Activated CD8-positive, alpha-beta T cell treated with anti-CD3 and anti-CD28 coated beads, Interleukin-2, amount 10 ng/mL, durations not matched to agents 7 days and 5 days (primary cell): ENCODE measurements around the gene AKAP3. TPM values are rescaled to one million over a fixed set of nuclear protein-coding genes. Genes with fewer than 3 reads are reported as not detected.

Experiments
- ATAC-seq: fragments of 150-1000 bp; cut with Tn5 transposase; one replicate; pipeline ENCODE4 v1.10.0; 2021; ENCODE audit warnings: moderate library complexity
- CTCF ChIA-PET: fragments of 350-600 bp; sonication (Branson Sonifier 250); formaldehyde crosslinking; loops from one replicate; lab custom pipeline; 2021; ENCODE audit warnings: antibody characterized with exemption; lab: Charles Lee
- POLR2A ChIA-PET: fragments of 350-600 bp; sonication (Branson Sonifier 250); formaldehyde crosslinking; loops from one replicate; lab custom pipeline; 2021; ENCODE audit warnings: antibody characterized with exemption; lab: Charles Lee
- DNase-seq: peaks from one replicate; pipeline ENCODE4 v3.0.0-alpha.2; 2020
- H3K27ac Mint-ChIP-seq: one replicate; pipeline ENCODE4 v1.8.0; 2021; ENCODE audit warnings: mild to moderate bottlenecking, mixed read lengths
- H3K27me3 Mint-ChIP-seq: one replicate; pipeline ENCODE4 v1.8.0; 2021; ENCODE audit warnings: low read depth, mixed read lengths
- H3K36me3 Mint-ChIP-seq: one replicate; pipeline ENCODE4 v1.8.0; 2021; ENCODE audit warnings: low read depth, mixed read lengths
- H3K4me1 Mint-ChIP-seq: one replicate; pipeline ENCODE4 v1.8.0; 2021; ENCODE audit warnings: low read depth, mixed read lengths
- H3K4me3 Mint-ChIP-seq: one replicate; pipeline ENCODE4 v1.8.0; 2021; ENCODE audit warnings: mild to moderate bottlenecking, mixed read lengths
- H3K9me3 Mint-ChIP-seq: one replicate; pipeline ENCODE4 v1.8.0; 2022; ENCODE audit warnings: mixed read lengths; ENCODE audit not compliant: insufficient read depth
- total RNA-seq, 2 experiments: library from RNA; stranded (reverse); gene quantifications; one replicate each; pipeline ENCODE4 v1.2.3, GENCODE V29; 2021

AKAP3 gene
- total RNA-seq, 2 experiments from 2014 or later, result 2.6 to 2.8 TPM

DNA sequence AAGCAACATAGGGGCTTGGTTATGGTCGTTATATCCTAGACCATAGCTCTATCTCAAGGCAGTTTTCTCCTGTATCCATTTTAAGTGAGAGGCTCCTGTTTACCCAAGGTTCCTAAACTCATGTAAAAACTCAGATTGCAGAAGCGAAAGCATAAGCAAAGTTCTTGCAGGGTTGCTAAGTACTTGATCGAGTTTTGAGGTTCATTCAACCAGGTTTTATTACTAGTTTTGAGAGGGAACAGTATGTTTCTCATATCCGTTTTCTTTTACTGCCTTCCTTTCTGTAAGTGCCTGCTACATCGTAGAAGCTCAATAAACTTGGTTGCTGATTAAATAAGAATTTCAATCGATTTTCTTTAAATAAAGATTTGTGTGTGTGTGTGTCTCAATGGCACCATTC is 5.1 kb downstream of the AKAP3 start:
- Mint-ChIP-seq H3K9me3 (no peaks in the 10 kb centered on the region), H3K4me3 (no peak overlapping the region), H3K36me3 (no peaks in the 10 kb centered on the region), H3K27ac (no peak overlapping the region), H3K4me1 (peaks cover 8% of the 10 kb centered on the region), H3K27me3 (peaks cover 1% of the 10 kb centered on the region)
- DNase-seq (no peak), ATAC-seq (no peak)
- ChIA-PET POLR2A (no interaction called here), CTCF (interaction anchor here (0.8 to 1.4 kb wide), 2 partner anchors 38 to 39 kb away, joined by 3 to 5 read pairs; no protein-coding TSS in a partner anchor)

DNA sequence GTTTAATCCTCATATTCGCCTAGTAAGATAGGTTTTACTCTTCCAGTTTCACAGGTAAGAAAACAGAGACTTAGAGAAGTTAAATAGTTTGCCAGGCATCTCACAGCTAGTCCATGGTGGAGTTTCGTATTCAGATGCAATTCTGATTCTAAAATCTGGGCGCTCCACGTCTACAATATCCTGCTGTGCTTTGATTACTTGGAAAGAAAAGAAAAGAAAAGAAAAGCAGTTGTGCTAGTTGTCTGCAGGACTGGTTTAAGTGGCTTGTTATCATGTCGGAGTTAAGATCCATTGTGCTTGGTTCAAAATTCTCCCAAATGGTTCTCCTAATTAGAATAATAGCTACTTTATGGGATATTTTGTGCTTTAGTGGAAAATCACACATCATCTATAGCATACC is 18.6 kb downstream of the AKAP3 start:
- Mint-ChIP-seq H3K27me3 (peaks cover 7% of the 10 kb centered on the region), H3K9me3 (no peaks in the 10 kb centered on the region), H3K36me3 (no peaks in the 10 kb centered on the region), H3K4me1 (no peaks in the 10 kb centered on the region), H3K27ac (no peak overlapping the region), H3K4me3 (no peak overlapping the region)
- ChIA-PET POLR2A (no interaction called here), CTCF (interaction anchor here (0.9 kb wide), 1 partner anchor 227 kb away, joined by 3 read pairs; no protein-coding TSS in a partner anchor)
- DNase-seq, result no peak
- ATAC-seq, result no peak

DNA sequence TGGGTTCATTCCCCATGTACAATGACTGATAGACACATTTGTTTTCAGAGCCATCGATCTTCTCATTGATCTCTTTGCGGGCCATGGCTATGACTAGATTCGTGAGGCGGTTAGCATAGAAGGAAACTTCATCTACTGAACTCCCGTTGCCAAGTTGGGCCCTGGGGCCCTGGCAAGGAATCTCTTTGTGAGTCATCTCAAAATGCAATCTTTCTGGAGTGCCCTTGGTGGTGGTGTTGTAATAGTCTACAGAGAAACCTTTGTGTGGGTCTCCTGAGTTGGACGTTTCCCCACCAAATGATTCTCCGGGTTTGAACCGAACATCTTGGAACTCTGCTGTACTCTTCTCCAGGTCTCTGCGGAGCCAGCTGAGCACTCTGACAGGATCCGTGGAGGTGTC is 20.4 kb downstream of the AKAP3 start:
- Mint-ChIP-seq H3K36me3 (no peaks in the 10 kb centered on the region), H3K4me1 (no peaks in the 10 kb centered on the region), H3K4me3 (no peak overlapping the region), H3K9me3 (no peaks in the 10 kb centered on the region), H3K27ac (no peak overlapping the region), H3K27me3 (peaks cover 10% of the 10 kb centered on the region)
- ChIA-PET POLR2A (no interaction called here), CTCF (no interaction called here)
- no peak for ATAC-seq
- no peak for DNase-seq

DNA sequence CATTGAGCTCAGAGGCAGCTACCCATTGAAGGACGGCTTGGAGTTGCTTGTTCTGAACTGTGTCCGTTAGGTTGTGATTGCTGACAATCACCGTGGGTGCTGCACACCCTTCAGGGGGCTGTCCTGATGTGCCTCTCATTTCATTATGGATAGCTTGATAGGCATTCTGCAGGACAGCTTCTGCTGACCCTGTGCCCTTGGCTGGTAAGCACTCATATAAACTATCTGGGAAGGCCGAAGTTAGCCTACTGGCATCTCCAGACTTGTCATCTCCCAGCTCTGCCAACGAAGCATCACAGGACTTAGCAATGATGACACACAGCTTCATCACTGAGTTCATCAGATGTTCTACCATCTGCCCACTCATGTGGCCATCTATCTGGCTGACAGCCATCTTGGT is 22.3 kb downstream of the AKAP3 start:
- CTCF ChIA-PET, result no interaction called here
- H3K4me3 Mint-ChIP-seq, result no peak overlapping the region
- POLR2A ChIA-PET, result no interaction called here

DNA sequence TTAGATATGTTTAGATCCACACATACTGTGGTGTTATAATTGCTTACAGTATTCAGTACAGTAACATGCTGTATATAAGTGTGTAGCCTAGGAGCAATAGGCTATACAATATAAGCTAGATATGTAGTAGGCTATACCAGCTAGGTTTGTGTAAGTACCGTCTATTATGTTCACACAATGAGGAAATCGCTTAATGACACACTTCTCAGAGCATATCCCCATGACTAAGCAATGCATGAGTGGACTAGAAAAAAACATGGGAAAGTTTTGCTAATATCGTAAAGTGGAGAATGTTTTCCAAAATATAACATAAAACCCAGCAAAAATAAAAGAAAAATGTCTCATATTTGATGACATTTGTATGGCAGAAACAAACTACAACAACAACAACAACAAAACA is 27.3 kb downstream of the AKAP3 start:
- DNase-seq, result no peak
- ChIA-PET CTCF (no interaction called here), POLR2A (no interaction called here)
- Mint-ChIP-seq H3K36me3 (no peaks in the 10 kb centered on the region), H3K27me3 (peaks cover 15% of the 10 kb centered on the region), H3K27ac (no peak overlapping the region), H3K9me3 (no peaks in the 10 kb centered on the region), H3K4me3 (no peak overlapping the region), H3K4me1 (no peaks in the 10 kb centered on the region)
- ATAC-seq, result no peak

More for the DNA sequence above, 22.3 kb downstream of the AKAP3 start:
- Mint-ChIP-seq H3K27ac (no peak overlapping the region), H3K36me3 (no peaks in the 10 kb centered on the region), H3K27me3 (peaks cover 17% of the 10 kb centered on the region), H3K9me3 (no peaks in the 10 kb centered on the region), H3K4me1 (no peaks in the 10 kb centered on the region)
- DNase-seq (no peak), ATAC-seq (no peak)

DNA sequence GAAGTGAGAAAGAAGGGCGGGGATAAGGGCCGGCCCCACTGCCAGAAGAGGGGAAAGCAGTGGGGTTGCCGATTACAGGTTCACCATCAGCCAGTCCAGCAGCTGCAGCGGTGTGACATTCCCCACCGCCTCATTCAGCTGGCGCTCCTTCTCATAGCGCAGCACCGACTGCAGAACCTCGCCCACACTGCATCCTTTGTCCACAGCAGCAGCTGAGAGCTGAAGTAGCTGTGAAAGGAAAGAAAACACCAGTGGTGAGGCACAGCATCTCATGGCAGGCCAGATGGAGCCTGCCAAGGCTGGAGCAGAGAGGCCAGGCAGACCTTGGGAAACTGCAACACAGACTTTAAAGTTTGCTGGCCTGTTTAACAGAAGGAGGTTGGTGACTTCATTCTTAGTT is 33.2 kb downstream of the AKAP3 start:
- no peaks in the 10 kb centered on the region for H3K4me1 Mint-ChIP-seq
- H3K27ac Mint-ChIP-seq, result no peak overlapping the region
- ATAC-seq (no peak), DNase-seq (no peak)
- no peak overlapping the region for H3K4me3 Mint-ChIP-seq
- POLR2A ChIA-PET, result interaction anchor here (1.4 kb wide), 1 partner anchor 11 kb away, joined by 3 read pairs; no protein-coding TSS in a partner anchor
- CTCF ChIA-PET, result interaction anchor here (3.2 kb wide), 1 partner anchor 11 kb away, joined by 9 read pairs; no protein-coding TSS in a partner anchor
- no peaks in the 10 kb centered on the region for H3K27me3 Mint-ChIP-seq
- peaks cover 20% of the 10 kb centered on the region for H3K36me3 Mint-ChIP-seq
- H3K9me3 Mint-ChIP-seq, result no peaks in the 10 kb centered on the region

DNA sequence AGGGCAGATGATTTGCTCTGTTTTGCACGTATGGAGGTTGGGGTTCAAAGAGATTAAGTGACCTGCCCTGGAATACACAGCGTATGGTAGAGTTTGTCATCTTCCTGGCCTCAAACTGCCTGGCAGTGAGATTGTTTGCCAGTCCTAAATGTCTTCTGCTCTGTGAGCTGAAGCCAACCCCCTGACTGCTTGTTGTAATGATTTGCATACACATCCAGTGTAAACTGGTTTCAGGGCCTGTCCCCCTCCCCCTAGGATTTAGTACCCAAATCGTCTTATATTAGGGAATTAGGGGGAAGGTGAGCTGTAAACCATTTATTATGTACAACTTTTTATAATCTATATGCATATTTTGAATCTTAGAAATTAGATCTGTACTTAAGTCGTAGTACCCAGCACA is 38.4 kb downstream of the AKAP3 start:
- DNase-seq (no peak), ATAC-seq (no peak)
- Mint-ChIP-seq H3K27me3 (no peaks in the 10 kb centered on the region), H3K4me3 (no peak overlapping the region), H3K36me3 (peaks cover 20% of the 10 kb centered on the region), H3K4me1 (peaks cover 5% of the 10 kb centered on the region), H3K9me3 (no peaks in the 10 kb centered on the region), H3K27ac (no peak overlapping the region)
- CTCF ChIA-PET, result interaction anchor here (1.3 to 1.4 kb wide), 2 partner anchors 39 to 189 kb away, joined by 3 to 6 read pairs; partner anchors contain the start of genes AKAP3 and NDUFA9
- POLR2A ChIA-PET, result no interaction called here

DNA sequence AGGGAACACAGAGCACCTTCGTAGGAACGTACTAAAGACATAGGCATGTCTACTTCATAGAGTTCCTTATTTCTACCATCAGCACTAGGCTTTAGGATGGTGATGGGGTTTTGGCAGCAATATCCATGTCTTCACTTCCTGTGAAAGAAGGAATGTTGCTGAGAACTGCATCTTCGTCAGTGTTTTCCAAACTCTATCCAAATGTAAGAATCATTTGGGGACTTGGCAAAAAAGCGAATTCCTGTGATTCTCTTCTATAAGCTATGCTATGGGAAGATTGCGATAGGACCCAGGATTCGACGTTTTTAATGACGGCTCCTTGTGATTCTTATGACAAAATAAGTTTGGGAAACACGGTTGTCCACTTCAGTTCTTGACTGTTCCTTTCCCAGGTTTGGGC is 39.8 kb downstream of the AKAP3 start:
- H3K27ac Mint-ChIP-seq, result no peak overlapping the region
- ChIA-PET POLR2A (interaction anchor here (0.6 kb wide), 1 partner anchor 340 kb away, joined by 4 read pairs; no protein-coding TSS in a partner anchor), CTCF (interaction anchor here (1.3 kb wide), 1 partner anchor 40 kb away, joined by 3 read pairs; the partner anchor contains the start of genes AKAP3 and NDUFA9)
- H3K36me3 Mint-ChIP-seq, result peaks cover 15% of the 10 kb centered on the region
- ATAC-seq, result no peak
- H3K4me3 Mint-ChIP-seq, result no peak overlapping the region
- H3K9me3 Mint-ChIP-seq, result no peaks in the 10 kb centered on the region
- H3K27me3 Mint-ChIP-seq, result no peaks in the 10 kb centered on the region
- peaks cover 11% of the 10 kb centered on the region for H3K4me1 Mint-ChIP-seq
- DNase-seq, result no peak

DNA sequence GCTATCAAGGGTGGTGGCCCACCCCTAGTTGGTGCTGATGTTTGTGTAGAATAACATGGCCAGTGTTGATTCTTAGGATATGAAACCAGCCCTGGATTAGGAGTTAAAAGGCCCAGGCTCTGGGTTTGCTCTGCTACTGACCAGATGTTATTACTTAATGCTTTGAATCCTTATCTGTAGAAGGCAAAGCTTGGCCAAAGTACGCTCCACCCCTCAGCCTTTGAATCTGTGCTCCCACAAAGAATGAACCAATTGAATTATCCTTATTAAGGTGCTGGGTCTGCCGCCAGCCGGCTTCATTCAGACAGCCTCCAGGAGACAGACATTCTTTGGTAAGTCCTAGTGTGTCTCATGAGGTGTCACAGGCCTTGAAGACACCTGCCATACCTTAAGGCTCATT is 41.8 kb downstream of the AKAP3 start:
- ChIA-PET CTCF (no interaction called here), POLR2A (no interaction called here)
- no peak overlapping the region for H3K27ac Mint-ChIP-seq
- DNase-seq (no peak), ATAC-seq (no peak)
- H3K27me3 Mint-ChIP-seq, result peaks cover 14% of the 10 kb centered on the region
- no peak overlapping the region for H3K4me3 Mint-ChIP-seq
- H3K9me3 Mint-ChIP-seq, result no peaks in the 10 kb centered on the region
- no peaks in the 10 kb centered on the region for H3K36me3 Mint-ChIP-seq
- peaks cover 11% of the 10 kb centered on the region for H3K4me1 Mint-ChIP-seq

DNA sequence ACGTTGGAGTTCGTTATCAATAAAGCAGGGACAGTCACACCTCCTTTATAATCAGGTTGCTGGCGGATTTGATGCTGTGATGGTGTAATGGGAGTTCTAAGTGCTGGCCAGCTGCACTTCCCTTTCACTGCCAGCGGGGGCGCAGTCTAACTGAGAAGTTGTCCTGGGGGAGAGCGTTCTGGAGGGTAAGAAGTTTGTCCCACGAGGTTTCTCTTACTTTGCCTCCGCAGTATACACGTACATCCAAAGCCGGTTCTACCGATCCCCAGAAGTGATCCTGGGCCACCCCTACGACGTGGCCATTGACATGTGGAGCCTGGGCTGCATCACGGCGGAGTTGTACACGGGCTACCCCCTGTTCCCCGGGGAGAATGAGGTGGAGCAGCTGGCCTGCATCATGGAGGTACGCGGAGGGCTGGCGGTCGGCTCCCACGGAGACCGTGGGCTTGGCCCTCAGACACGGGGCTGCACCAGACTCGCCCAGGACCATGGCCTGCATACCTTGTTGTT is 44.1 kb downstream of the AKAP3 start:
- Mint-ChIP-seq H3K36me3 (no peaks in the 10 kb centered on the region), H3K4me3 (peak overlapping the region; percentile 93), H3K27ac (peak overlapping the region; percentile 86), H3K27me3 (peaks cover 18% of the 10 kb centered on the region), H3K9me3 (no peaks in the 10 kb centered on the region), H3K4me1 (peaks cover 11% of the 10 kb centered on the region)
- POLR2A ChIA-PET, result interaction anchor here (1.1 kb wide), 1 partner anchor 11 kb away, joined by 3 read pairs; no protein-coding TSS in a partner anchor
- ATAC-seq (peak; percentile 98), DNase-seq (peak; percentile 89)
- CTCF ChIA-PET, result interaction anchor here (0.6 to 2.7 kb wide), 21 partner anchors 8 to 254 kb away, joined by 3 to 15 read pairs (median 4); partner anchors contain the start of genes AKAP3 and NDUFA9

DNA sequence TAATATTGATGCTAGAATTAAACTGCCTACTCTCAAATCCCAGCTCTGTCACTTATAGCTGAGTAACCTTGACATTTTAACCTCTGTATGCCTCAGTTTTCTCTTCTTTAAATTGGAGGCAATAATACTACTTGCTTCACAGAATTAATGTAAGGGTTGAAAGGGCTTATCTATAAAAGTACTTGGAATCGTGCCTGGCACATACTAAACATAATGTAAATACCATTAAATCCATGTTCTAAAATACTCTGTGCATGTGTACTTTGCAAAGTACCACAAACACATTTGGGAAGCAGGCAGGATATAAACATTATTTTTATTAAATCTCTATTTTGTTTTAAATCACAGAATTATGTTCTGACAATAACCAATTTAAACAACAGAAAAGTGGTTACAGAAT is 44.9 kb downstream of the AKAP3 start:
- H3K4me3 Mint-ChIP-seq, result no peak overlapping the region
- no peak for DNase-seq
- CTCF ChIA-PET, result interaction anchor here (0.6 to 2.7 kb wide), 19 partner anchors 7 to 513 kb away, joined by 3 to 15 read pairs (median 5); partner anchors contain the start of genes AKAP3 and NDUFA9
- H3K9me3 Mint-ChIP-seq, result no peaks in the 10 kb centered on the region
- no peak overlapping the region for H3K27ac Mint-ChIP-seq
- no peak for ATAC-seq
- POLR2A ChIA-PET, result no interaction called here
- H3K36me3 Mint-ChIP-seq, result no peaks in the 10 kb centered on the region
- peaks cover 11% of the 10 kb centered on the region for H3K4me1 Mint-ChIP-seq
- H3K27me3 Mint-ChIP-seq, result peaks cover 18% of the 10 kb centered on the region

DNA sequence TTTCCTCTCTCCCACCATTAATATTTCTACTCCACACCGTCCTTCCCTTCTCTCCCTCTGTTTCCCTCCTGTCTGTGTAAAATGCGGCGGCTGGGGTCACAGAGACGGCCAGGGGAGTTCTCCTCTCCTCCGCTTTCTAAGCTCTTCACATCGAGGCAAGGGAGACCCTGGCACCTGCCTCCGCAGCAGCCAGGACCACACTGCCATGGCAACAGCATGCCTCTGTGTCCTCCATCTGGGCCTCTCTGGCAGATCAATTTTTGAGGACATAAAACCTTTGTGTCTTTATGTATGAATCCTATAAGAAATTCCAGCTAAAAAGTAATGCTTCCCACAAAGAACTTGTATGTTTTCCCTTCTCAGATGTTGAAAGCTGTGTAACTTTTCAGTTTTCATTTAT is 45.4 kb downstream of the AKAP3 start:
- POLR2A ChIA-PET, result no interaction called here
- DNase-seq (no peak), ATAC-seq (no peak)
- Mint-ChIP-seq H3K27me3 (peaks cover 18% of the 10 kb centered on the region), H3K27ac (no peak overlapping the region), H3K4me3 (no peak overlapping the region), H3K4me1 (peaks cover 11% of the 10 kb centered on the region), H3K36me3 (no peaks in the 10 kb centered on the region), H3K9me3 (no peaks in the 10 kb centered on the region)
- CTCF ChIA-PET, result interaction anchor here (0.6 to 2.2 kb wide), 6 partner anchors 9 to 513 kb away, joined by 3 to 10 read pairs (median 4); no protein-coding TSS in a partner anchor
